ENCODE data around the gene MRPS5.

DNA sequence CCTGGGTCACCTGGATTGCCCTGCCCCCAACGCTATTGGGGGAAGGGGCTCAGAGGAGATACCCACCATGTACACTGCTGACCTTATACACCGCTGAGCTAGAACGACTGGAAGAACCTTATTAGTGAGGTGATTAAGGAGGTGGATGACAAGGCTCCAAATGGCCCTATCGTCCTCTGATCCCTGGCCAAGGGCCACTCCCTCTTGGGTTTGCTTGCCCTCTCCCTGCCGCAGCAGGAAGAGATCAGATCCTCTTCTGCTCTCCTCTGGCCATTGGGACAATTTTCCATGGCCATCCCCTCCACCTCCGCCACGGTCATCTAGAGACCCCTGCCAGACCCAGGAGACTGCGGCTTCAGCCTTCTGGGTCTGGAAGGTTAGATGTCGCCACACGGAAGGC is 36.8 kb upstream of the MRPS5 start:
- TF ChIP-seq, protein P1, sequence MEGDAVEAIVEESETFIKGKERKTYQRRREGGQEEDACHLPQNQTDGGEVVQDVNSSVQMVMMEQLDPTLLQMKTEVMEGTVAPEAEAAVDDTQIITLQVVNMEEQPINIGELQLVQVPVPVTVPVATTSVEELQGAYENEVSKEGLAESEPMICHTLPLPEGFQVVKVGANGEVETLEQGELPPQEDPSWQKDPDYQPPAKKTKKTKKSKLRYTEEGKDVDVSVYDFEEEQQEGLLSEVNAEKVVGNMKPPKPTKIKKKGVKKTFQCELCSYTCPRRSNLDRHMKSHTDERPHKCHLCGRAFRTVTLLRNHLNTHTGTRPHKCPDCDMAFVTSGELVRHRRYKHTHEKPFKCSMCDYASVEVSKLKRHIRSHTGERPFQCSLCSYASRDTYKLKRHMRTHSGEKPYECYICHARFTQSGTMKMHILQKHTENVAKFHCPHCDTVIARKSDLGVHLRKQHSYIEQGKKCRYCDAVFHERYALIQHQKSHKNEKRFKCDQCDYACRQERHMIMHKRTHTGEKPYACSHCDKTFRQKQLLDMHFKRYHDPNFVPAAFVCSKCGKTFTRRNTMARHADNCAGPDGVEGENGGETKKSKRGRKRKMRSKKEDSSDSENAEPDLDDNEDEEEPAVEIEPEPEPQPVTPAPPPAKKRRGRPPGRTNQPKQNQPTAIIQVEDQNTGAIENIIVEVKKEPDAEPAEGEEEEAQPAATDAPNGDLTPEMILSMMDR (IDR thresholded peaks at IDR 0.05), result no peak
- TF ChIP-seq POLR2A (IDR thresholded peaks at IDR 0.05), result no peak
- no peak for TF ChIP-seq POLR2AphosphoS5 (IDR thresholded peaks at IDR 0.05)
